ENCODE measurements around the gene UBE2S. TPM values are rescaled to one million over a fixed set of nuclear protein-coding genes. Genes with fewer than 3 reads are reported as not detected.

The UBE2S gene
- total and polyA plus RNA-seq, 2 of the 8 experiments (the other 6 are each of a cell fraction or from before 2014, with no cell fraction given) = 398 to 530 TPM

DNA sequence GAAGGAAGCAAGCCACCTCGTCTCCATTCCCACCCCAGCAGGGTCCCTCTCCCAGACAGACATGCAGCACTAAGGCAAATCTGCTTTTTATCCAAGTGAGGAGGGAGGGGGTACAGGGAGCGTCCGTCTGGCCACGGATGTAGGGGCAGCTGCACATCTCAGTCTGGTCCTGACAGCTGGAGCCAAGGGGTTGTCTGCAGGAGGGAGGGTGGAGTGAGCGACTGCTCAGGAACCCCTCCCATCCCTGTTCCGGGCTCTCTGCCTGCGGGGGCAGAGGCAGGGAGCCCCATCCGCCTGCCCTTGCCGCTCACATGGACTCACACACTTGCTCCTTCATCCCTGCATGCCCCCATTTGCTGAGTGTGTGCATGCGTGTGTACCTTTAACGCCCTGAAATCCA lies 28.4 kb downstream of the UBE2S start (continued):
- TF ChIP-seq CHD7 (IDR thresholded peaks at IDR 0.05; ENCODE audit: insufficient replicate concordance, low read length) = no peak
- no peak for TF ChIP-seq EGR1 (IDR thresholded peaks at IDR 0.05; ENCODE audit: borderline replicate concordance, low read depth, low read length)
- TF ChIP-seq RBBP5 (IDR thresholded peaks at IDR 0.05; ENCODE audit: borderline replicate concordance, low read depth, low read length) = no peak
- no peak for TF ChIP-seq HDAC2 (IDR thresholded peaks at IDR 0.05; ENCODE audit: borderline replicate concordance in 1 of 2, low read depth in 2 of 2, low read length in 2 of 2)
- TF ChIP-seq CBX5 (IDR thresholded peaks at IDR 0.05; ENCODE audit: low read depth, low read length) = no peak
- no peak for TF ChIP-seq SP1 (IDR thresholded peaks at IDR 0.05; ENCODE audit: low read depth, low read length)

Measured in H1 (cell line).